ENCODE measurements around the gene OPN4. TPM values are rescaled to one million over a fixed set of nuclear protein-coding genes. Genes with fewer than 3 reads are reported as not detected.
A peak's percentile ranks its signal among the peaks of the same experiment; 100 is the strongest.

The OPN4 gene
- polyA plus RNA-seq, 2 donors: 0.02 TPM; not detected in 1

DNA sequence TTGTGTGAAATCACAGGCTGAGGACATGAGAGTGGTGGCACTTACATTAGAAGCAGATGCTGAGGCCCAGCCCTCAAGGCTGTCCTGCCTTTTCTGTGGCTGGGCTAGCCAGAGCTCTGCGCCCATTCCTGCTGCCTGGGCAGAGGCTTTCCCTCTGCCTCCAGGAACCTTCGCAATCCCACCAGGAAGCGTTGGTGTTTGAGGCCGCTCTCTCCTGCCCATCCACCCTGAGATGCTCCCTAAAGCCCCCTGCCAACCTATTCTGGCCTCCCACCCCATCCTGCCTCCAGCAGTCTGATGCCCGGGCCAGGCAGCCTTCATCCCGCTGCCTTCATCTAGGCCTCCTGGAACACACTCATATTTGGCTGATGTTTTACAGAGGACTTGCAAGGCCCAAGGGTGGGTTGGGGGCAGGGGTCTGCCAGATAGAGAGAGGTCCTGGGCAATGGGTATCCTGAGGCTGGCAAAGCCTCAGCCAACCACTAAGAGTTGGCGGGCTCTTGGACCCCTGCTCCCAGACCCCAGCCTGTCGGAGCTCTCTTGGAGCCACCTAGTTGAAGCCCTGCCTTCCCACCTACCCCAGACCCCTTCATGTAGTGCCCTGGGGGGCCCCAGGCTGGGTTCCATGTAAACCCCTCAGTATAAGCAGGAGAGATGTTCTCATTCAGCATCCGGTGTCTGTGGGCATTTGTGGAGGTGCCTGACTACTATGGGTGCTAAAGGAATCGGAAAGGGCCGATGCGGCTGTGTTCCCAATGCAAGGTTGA is 46.7 kb downstream of the OPN4 start:
- Histone ChIP-seq H3K9me3 (ENCODE audit: control insufficient read depth in 2 of 2, insufficient read depth in 1 of 2, low read depth in 1 of 2, low read length in 1 of 2) (no peaks in the 10 kb centered on the region), H3K4me1 (ENCODE audit: control insufficient read depth in 2 of 2, insufficient read depth in 2 of 2, low read length in 1 of 2) (no peaks in the 10 kb centered on the region), H3K4me3 (ENCODE audit: low read depth in 1 of 2, low read length in 2 of 2) (no peak overlapping the region), H3K36me3 (ENCODE audit: control insufficient read depth in 2 of 2, insufficient read depth in 2 of 2, low read length in 1 of 2) (no peaks in the 10 kb centered on the region), H3K27ac (ENCODE audit: low read depth in 2 of 2, low read length in 1 of 2) (no peak overlapping the region), H3K27me3 (ENCODE audit: control insufficient read depth in 1 of 2, insufficient read depth in 2 of 2, low read length in 2 of 2) (no peaks in the 10 kb centered on the region)
- 94 to 96% methylated on average over 12 of the region's 12 CpGs for WGBS, 2 donors

DNA sequence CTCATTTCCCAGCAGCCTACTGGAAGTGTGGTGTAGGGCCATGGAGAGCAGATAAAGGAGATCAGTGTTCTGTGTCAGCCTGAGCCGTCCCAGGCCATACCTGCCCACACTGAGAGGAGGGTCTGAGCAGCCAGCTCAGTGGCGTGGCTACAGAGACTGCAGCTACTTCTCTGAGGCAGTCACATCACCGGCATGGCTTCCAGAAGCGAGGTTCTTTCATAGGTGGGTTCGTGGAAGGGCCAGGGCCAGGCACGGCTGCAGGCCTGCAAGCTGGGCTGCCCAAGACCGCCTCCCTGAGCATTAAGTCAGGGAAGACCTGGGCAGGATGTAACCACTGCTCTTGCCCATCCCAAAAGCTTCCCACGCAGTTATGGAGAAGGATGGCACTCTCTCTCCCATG is 48.8 kb downstream of the OPN4 start:
- no peaks in the 10 kb centered on the region for H3K9me3 ChIP-seq (ENCODE audit: control insufficient read depth in 2 of 2, insufficient read depth in 1 of 2, low read depth in 1 of 2, low read length in 1 of 2)
- H3K4me1 ChIP-seq (ENCODE audit: control insufficient read depth in 2 of 2, insufficient read depth in 2 of 2, low read length in 1 of 2): no peaks in the 10 kb centered on the region
- H3K27ac ChIP-seq (ENCODE audit: low read depth in 2 of 2, low read length in 1 of 2): no peak overlapping the region
- H3K4me3 ChIP-seq (ENCODE audit: low read depth in 1 of 2, low read length in 2 of 2): no peak overlapping the region
- WGBS, 2 donors: 90 to 92% methylated on average over 8 of the region's 8 CpGs
- H3K36me3 ChIP-seq (ENCODE audit: control insufficient read depth in 2 of 2, insufficient read depth in 2 of 2, low read length in 1 of 2): no peaks in the 10 kb centered on the region
- H3K27me3 ChIP-seq (ENCODE audit: control insufficient read depth in 1 of 2, insufficient read depth in 2 of 2, low read length in 2 of 2): no peaks in the 10 kb centered on the region

DNA sequence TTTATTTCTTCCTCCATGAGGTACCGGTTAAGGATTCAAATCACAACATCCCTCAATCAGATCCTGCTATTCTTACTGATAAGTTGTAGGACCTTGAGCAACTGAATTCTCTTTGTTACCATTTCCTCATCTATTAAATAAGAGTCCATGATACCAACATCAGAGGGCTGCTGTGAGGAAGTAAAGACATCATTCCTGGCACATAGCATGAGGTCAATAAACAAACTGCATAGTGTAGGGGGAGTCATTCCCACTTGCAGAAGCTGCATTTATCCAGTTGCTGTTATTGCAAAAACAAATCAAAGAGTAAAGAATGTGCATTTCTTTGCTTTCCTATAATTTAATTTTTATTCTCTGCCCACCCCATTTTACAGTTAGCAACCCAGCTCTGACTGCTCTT is 50.8 kb downstream of the OPN4 start:
- no peaks in the 10 kb centered on the region for H3K36me3 ChIP-seq (ENCODE audit: control insufficient read depth in 2 of 2, insufficient read depth in 2 of 2, low read length in 1 of 2)
- no peaks in the 10 kb centered on the region for H3K4me1 ChIP-seq (ENCODE audit: control insufficient read depth in 2 of 2, insufficient read depth in 2 of 2, low read length in 1 of 2)
- no peaks in the 10 kb centered on the region for H3K9me3 ChIP-seq (ENCODE audit: control insufficient read depth in 2 of 2, insufficient read depth in 1 of 2, low read depth in 1 of 2, low read length in 1 of 2)
- 88 to 89% methylated on average over 1 of the region's 1 CpG for WGBS, 2 donors
- no peaks in the 10 kb centered on the region for H3K27me3 ChIP-seq (ENCODE audit: control insufficient read depth in 1 of 2, insufficient read depth in 2 of 2, low read length in 2 of 2)
- H3K27ac ChIP-seq (ENCODE audit: low read depth in 2 of 2, low read length in 1 of 2): no peak overlapping the region
- no peak overlapping the region for H3K4me3 ChIP-seq (ENCODE audit: low read depth in 1 of 2, low read length in 2 of 2)

DNA sequence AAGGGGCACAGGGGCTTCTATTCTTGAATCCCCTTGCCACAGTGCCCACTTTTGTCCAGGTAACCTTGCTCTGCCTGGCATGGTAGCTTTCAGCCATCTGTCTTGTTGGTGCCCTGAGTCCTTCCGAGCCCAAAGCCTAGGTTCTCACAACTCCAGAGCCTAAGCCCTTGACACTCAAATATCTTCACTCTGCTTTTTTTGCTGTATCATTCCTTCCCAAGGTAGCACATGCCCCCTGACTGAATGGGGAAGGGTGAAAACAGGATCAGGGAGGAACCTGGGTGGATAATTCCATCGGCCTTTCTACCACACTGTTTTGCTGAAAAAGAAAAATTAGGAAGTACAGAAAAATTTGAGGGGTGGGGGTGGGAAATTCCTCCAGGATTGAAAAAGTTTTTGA is 51.6 kb downstream of the OPN4 start:
- Histone ChIP-seq H3K27ac (ENCODE audit: low read depth in 2 of 2, low read length in 1 of 2) (no peak overlapping the region), H3K9me3 (ENCODE audit: control insufficient read depth in 2 of 2, insufficient read depth in 1 of 2, low read depth in 1 of 2, low read length in 1 of 2) (no peaks in the 10 kb centered on the region), H3K27me3 (ENCODE audit: control insufficient read depth in 1 of 2, insufficient read depth in 2 of 2, low read length in 2 of 2) (no peaks in the 10 kb centered on the region), H3K36me3 (ENCODE audit: control insufficient read depth in 2 of 2, insufficient read depth in 2 of 2, low read length in 1 of 2) (no peaks in the 10 kb centered on the region), H3K4me1 (ENCODE audit: control insufficient read depth in 2 of 2, insufficient read depth in 2 of 2, low read length in 1 of 2) (peaks cover 0 to 4% of the 10 kb centered on the region in 2 donors), H3K4me3 (ENCODE audit: low read depth in 1 of 2, low read length in 2 of 2) (no peak overlapping the region)
- WGBS, 2 donors: 91 to 93% methylated on average over 2 of the region's 2 CpGs

DNA sequence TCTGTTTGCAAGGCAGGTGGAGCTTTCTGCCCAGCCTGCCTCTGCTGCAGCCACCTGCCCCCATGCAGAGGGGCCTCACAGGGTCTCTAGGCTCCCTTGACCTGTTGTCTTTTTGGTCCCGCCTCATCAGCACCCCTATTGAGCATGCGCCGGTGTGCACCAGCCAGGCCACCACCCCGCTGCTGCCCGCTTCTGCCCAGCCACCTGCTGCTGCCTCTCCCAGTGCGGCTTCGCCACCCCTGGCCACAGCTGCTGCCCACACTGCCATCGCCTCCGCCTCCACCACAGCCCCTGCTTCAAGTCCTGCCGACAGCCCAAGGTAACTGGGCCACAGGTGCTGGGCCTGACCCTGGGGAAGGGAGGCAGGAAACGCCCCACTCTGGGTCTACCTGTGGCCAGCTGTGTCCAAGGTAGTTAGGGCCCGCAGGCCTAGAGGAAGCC is 52.1 kb downstream of the OPN4 start:
- no peak overlapping the region for H3K27ac ChIP-seq (ENCODE audit: low read depth in 2 of 2, low read length in 1 of 2)
- H3K9me3 ChIP-seq (ENCODE audit: control insufficient read depth in 2 of 2, insufficient read depth in 1 of 2, low read depth in 1 of 2, low read length in 1 of 2): no peaks in the 10 kb centered on the region
- WGBS, 2 donors: 89 to 94% methylated on average over 12 of the region's 12 CpGs
- no peaks in the 10 kb centered on the region for H3K36me3 ChIP-seq (ENCODE audit: control insufficient read depth in 2 of 2, insufficient read depth in 2 of 2, low read length in 1 of 2)
- no peaks in the 10 kb centered on the region for H3K27me3 ChIP-seq (ENCODE audit: control insufficient read depth in 1 of 2, insufficient read depth in 2 of 2, low read length in 2 of 2)
- peaks cover 0 to 5% of the 10 kb centered on the region in 2 donors for H3K4me1 ChIP-seq (ENCODE audit: control insufficient read depth in 2 of 2, insufficient read depth in 2 of 2, low read length in 1 of 2)
- H3K4me3 ChIP-seq (ENCODE audit: low read depth in 1 of 2, low read length in 2 of 2): no peak overlapping the region

DNA sequence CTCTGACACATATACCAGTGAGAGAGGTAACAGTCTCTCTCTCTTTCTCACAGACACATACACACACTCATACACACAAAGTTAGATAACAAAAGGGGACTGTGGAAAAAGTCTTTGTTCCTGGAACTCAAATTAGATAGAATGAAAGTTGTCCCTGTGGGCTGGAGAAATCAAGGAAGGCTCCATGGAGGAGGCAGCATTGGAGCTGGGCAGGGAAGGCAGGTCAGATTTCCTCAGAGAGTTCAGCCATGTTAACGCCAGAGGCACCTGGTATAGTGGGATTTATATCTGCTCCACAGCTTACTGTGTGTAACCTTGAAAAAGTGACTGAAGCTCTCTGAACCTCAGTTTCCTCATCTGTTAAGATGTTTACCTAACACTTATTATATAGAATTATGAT is 52.6 kb downstream of the OPN4 start:
- no peak overlapping the region for H3K4me3 ChIP-seq (ENCODE audit: low read depth in 1 of 2, low read length in 2 of 2)
- H3K9me3 ChIP-seq (ENCODE audit: control insufficient read depth in 2 of 2, insufficient read depth in 1 of 2, low read depth in 1 of 2, low read length in 1 of 2): no peaks in the 10 kb centered on the region
- H3K4me1 ChIP-seq (ENCODE audit: control insufficient read depth in 2 of 2, insufficient read depth in 2 of 2, low read length in 1 of 2): peaks cover 0 to 5% of the 10 kb centered on the region in 2 donors
- WGBS, 2 donors: 88 to 100% methylated on average over 1 of the region's 1 CpG
- no peak overlapping the region for H3K27ac ChIP-seq (ENCODE audit: low read depth in 2 of 2, low read length in 1 of 2)
- no peaks in the 10 kb centered on the region for H3K27me3 ChIP-seq (ENCODE audit: control insufficient read depth in 1 of 2, insufficient read depth in 2 of 2, low read length in 2 of 2)
- H3K36me3 ChIP-seq (ENCODE audit: control insufficient read depth in 2 of 2, insufficient read depth in 2 of 2, low read length in 1 of 2): no peaks in the 10 kb centered on the region

DNA sequence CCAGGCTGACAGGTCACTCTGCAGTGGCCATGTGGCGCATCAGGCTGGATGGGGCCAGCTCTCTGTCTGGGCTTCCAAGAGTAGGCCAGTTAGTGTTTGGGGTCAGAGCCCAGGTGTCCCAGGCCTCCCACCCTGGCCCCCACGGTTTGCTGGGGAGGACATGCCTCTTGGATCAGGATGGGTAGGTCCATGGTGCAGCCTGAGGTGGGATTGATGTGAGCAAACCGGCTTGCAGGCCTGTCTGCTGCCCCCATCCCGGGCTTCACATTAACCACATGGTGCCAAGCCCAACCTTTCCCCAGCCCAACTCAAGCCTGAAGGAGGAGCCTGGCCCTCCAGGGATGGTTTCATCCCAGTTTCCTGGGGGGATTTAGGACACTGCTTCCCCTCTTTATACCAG is 53.2 kb downstream of the OPN4 start:
- no peaks in the 10 kb centered on the region for H3K27me3 ChIP-seq (ENCODE audit: control insufficient read depth in 1 of 2, insufficient read depth in 2 of 2, low read length in 2 of 2)
- peaks cover 0 to 8% of the 10 kb centered on the region in 2 donors for H3K4me1 ChIP-seq (ENCODE audit: control insufficient read depth in 2 of 2, insufficient read depth in 2 of 2, low read length in 1 of 2)
- 61 to 65% methylated on average over 4 of the region's 4 CpGs for WGBS, 2 donors
- H3K9me3 ChIP-seq (ENCODE audit: control insufficient read depth in 2 of 2, insufficient read depth in 1 of 2, low read depth in 1 of 2, low read length in 1 of 2): no peaks in the 10 kb centered on the region
- H3K36me3 ChIP-seq (ENCODE audit: control insufficient read depth in 2 of 2, insufficient read depth in 2 of 2, low read length in 1 of 2): no peaks in the 10 kb centered on the region
- no peak overlapping the region for H3K4me3 ChIP-seq (ENCODE audit: low read depth in 1 of 2, low read length in 2 of 2)
- peak overlapping the region in 1 of 2 donors; percentile 37 for H3K27ac ChIP-seq (ENCODE audit: low read depth in 2 of 2, low read length in 1 of 2)

DNA sequence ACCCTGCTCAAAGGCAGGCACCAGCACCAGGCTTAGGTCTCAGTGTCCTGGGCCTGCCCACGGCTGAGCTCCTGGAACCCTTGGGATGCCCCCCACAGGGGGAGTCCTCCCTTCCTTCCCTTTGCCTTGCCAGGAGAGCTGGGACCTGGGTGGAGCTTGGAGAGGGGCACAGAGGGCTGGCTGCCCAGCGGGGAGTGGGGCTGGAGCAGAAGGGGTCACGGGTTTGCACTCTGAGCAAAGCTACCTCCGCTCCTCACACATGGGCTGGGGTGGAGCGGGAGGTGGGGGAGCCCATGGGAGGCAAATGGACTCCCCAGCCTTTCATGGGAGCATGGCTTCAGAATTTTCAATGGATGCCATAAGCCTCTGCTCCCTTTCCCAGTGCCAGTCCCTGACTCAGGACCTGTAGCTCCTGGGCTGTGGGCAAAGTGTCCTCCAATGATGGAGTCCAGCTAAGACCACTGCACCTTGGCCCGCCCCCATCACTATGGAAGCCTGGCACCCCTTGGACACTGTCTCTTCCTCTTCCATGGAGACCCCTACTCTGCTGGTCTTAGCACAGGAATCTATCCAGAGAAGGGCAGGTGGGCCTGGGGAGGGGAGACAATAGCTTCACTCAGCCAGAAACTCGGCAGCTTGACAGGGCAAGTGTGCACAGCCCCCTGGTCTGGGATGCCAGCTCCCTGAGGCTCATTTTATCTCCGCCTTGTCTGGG is 53.9 kb downstream of the OPN4 start:
- no peak overlapping the region for H3K4me3 ChIP-seq (ENCODE audit: low read depth in 1 of 2, low read length in 2 of 2)
- H3K27me3 ChIP-seq (ENCODE audit: control insufficient read depth in 1 of 2, insufficient read depth in 2 of 2, low read length in 2 of 2): no peaks in the 10 kb centered on the region
- 88 to 91% methylated on average over 7 to 8 of the region's 8 CpGs for WGBS, 2 donors
- no peaks in the 10 kb centered on the region for H3K9me3 ChIP-seq (ENCODE audit: control insufficient read depth in 2 of 2, insufficient read depth in 1 of 2, low read depth in 1 of 2, low read length in 1 of 2)
- no peaks in the 10 kb centered on the region for H3K36me3 ChIP-seq (ENCODE audit: control insufficient read depth in 2 of 2, insufficient read depth in 2 of 2, low read length in 1 of 2)
- H3K27ac ChIP-seq (ENCODE audit: low read depth in 2 of 2, low read length in 1 of 2): peak overlapping the region in 1 of 2 donors; percentile 6
- peaks cover 0 to 8% of the 10 kb centered on the region in 2 donors for H3K4me1 ChIP-seq (ENCODE audit: control insufficient read depth in 2 of 2, insufficient read depth in 2 of 2, low read length in 1 of 2)

DNA sequence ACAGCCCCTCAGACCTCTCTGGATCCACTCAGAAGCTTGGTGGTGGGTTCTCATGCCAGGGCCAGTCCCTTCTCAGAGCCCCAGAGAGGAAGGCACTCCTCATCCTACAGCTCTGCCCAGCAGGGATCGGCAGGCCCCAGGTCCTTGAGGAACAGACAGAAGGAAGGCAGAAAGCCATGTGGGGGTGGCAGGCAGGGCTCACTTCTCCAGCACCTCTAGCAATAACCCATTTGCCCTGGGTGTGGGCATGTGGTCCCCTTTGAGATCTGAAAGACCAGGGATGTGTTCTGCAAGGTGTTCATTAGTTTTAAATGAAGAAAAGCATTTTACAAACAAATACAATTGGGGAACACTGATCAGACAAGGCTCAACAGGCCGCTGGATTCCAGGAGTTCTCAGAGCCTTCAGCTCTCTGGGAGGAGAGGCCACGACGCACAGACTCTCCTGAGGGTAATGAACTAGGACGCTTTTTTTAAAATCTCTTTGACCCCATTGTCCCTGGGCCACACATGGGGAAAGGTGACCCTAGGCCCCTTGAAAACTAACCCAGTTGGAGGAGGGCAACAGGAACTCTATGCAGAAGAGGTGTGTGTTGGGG is 54.5 kb downstream of the OPN4 start:
- Histone ChIP-seq H3K4me3 (ENCODE audit: low read depth in 1 of 2, low read length in 2 of 2) (no peak overlapping the region), H3K9me3 (ENCODE audit: control insufficient read depth in 2 of 2, insufficient read depth in 1 of 2, low read depth in 1 of 2, low read length in 1 of 2) (no peaks in the 10 kb centered on the region), H3K4me1 (ENCODE audit: control insufficient read depth in 2 of 2, insufficient read depth in 2 of 2, low read length in 1 of 2) (peaks cover 0 to 8% of the 10 kb centered on the region in 2 donors), H3K36me3 (ENCODE audit: control insufficient read depth in 2 of 2, insufficient read depth in 2 of 2, low read length in 1 of 2) (no peaks in the 10 kb centered on the region), H3K27me3 (ENCODE audit: control insufficient read depth in 1 of 2, insufficient read depth in 2 of 2, low read length in 2 of 2) (no peaks in the 10 kb centered on the region), H3K27ac (ENCODE audit: low read depth in 2 of 2, low read length in 1 of 2) (peak overlapping the region in 1 of 2 donors; percentile 6)
- WGBS, 2 donors: 70% methylated on average over 5 of the region's 5 CpGs
